Measurements from ENCODE around the gene C22orf15.
"Not testable (repeated sequence)": the region's sequence is repeated elsewhere in the genome, so short reads cannot be mapped to it uniquely, and the experiment has no call there.

C22orf15 gene, protein sequence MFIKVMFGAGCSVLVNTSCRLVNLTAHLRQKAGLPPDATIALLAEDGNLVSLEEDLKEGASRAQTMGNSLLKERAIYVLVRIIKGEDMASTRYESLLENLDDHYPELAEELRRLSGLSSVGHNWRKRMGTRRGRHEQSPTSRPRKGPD

DNA sequence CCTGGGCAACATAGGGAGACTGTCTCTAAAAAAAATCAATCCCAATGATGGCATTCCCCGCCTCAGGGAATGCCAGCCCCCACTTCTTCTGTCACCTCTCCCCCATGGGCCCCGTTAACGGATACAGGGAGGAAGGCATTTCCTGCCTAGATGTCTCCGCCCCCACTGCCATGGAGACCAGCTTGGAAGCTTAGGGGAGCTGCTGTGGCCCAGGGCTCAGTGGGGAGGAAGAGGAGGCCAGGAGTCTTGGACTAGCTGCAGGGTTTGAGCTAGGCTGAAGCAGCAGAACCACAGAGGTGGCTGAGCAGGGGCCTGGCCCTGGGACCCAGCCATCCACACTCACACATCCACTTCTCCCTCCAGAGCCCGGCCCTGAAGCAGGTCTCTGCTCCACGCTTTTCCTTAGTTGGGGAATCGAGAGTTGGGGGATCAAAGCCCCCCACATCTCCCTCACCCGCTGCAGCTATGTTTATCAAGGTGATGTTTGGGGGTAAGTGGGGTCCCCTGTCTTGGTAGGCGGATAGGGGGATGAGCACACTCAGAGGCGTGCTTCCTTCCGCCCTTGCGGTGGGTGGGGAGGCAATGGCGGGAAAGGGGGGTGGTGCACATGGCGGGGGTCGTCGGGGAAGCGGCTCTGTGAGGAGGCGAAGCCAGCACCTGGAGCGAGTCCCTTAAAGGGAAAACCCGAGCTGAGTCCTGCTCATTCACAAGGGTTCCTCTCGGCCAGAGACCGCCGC is at the start of gene C22orf15:
Gene C22orf15, plus strand, starts transcription at position 149 of the 737 bp plus-strand sequence. Its CDS starts 317 bp downstream, at position 466.
- no peak for DNase-seq

GRCh38 chr22:23713696-23714595 is 48.8 kb upstream of the C22orf15 start:
- DNase-seq: no peak

DNA sequence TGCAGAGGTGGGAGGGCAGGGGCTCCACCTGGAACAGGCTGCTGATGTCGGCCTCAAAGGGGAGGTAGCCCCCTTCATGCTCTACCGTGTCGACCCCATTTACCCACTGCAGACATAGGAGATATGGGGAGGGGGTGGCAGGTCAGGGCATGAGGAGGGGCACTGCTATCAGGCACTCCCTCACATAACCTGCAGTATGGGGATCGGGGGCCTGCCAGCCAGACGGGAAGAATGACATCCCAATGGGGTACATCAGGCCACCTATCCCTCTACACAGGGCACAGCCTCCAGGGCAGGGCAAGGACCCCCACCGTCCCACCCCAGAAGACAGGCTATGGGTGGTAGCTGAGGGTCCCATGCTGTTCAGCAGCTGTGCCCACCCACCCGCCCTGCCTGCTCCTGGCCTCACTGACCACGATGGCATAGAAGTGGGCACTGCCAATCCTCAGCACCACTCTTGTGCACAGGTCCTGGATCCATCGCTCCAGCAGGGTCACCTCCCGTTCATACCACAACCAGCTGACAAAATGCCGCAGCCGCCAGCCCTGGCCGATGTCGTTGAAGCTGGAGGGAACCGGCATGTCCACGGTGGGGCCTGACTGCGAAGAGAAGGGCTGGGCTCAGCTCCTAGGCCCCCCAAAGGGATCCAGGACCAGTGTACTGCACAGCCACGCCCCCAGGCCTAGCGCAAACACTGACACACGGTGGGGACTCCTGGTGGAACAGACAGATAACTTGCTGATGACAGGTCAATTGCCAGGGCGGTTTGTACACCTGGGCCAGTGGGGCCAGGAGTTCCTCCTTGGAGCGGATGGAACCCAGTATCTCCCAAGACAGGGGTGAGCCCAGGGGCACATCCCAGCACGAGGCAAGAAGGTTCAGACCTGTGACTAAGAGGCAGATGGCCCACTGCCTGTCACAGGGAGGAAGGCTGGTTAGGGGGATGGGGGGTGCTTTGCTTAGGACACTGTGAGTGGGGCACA is 47.9 kb upstream of the C22orf15 start:
- DNase-seq: no peak

GRCh38 chr22:23715806-23716375 is 46.9 kb upstream of the C22orf15 start:
- no peak for DNase-seq

DNA sequence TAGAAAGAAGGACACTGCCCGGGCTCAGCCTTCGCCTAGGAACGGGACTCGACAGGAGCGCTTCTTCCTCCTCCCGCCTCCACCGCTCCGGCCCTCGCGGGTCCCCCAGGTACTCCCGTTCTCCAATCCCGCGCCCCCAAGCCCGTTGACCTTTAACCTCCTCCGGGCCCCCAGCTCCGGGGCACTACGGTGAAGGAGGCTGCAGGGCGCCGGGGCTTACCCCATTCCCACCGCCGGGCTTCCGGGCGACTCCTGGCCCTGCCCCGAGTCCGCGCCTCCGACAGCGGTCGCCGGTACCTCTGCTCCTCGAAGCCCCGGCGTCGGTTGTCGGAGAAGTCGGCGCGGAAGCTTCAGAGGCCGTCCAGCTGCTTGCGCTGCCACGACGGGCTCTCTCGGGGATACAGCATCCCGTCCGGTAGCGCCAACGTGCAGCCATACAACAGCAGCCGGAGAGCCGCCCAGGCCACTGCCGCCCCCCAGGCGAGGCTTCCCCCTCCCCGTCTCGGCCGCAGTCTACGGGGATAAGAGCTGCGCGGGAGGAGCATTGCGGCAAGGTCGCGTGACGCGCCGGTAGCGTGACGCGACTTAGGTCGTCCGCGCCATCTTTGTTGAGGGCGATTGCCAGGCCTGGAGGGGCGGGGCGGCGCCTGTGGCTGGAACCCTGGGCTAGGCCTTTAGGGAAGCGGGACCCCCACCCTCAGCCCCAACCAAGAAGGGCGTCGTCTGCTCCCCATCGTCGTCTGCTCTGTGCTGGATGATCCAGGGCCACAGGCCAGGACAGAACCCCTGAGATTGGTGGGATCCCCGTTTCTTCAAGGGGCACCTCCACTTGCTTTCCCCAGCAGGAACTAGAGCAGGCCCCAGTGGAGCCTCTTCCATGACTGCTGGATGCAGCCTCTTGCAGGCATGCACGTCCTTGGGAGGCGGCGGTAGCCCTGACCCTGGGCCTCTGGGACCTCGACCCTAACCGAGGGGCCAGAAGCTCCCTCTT is 45.7 kb upstream of the C22orf15 start:
- peak; percentile 84 for DNase-seq

DNA sequence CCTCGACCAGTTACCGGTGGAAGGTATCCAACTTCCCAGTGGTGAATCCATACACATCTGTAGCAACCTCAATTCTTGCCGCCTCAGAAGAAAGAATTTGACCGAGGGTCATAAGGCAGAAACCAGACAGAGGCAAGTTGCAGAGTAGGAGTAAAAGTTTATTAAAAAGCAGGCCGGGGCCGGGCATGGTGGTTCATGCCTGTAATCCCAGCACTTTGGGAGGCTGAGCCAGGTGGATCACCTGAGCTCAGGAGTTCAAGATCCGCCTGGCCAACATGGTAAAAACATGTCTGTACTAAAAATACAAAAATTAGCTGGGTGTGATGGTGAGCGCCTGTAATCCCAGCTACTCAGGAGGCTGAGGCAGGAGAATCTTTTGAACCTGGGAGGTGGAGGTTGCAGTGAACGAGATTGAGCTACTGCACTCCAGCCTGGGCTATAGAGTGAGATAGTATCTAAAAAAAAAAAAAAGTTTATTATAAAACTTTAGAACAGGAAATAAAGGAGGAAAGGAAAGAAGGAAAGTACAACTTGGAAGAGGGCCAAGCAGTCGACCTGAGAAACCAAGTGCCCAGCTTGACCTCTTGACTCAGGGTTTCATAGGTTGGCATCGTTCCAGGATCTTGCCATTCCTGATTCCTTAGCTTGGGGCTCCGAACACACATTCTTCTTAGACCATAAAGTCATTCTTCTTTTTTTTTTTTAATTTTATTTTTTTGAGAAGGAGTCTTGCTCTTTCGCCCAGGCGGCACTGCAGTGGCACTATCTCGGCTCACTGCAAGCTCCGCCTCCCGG is 44.2 kb upstream of the C22orf15 start:
- no peak for DNase-seq

DNA sequence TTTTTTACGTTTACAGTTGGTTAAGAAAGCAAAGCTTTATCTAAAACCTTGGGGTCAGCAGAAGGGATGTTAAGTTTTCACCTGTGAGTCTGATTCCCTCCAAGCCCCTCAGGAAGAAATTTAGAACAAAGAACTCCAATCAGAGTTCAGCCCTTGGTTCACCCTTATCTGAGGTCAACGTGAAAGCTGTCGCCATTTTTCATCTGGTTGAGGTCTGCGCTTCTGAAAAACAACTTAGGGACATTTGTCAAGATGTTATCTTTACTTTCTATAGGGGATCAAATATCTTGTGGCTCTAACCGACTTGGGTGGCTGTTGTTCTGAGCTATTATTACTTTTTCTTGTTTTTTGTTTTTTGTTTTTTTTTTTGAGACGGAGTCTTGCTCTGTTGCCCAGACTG is 41.9 kb upstream of the C22orf15 start:
- no peak for DNase-seq

DNA sequence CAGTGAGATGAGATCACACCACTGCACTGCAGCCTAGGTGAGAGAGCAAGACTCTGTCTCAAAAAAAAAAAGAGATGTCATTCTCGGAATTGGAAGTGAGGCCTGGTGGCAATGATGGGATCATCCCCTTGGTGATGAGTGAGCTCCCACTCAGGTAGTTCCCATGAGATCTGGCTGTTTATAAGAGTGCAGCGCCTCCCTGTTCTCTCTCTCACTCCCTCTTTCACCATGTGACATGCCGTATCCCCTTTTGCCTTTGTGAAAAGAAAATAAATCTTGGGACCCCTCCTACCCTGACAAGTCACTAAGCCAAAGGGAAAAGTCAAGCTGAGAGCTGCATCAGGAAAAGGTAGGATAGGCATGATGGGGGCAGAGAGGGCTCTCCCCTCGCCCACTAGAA is 40.6 kb upstream of the C22orf15 start:
- no peak for DNase-seq

GRCh38 chr22:23722724-23723123 is 40.1 kb upstream of the C22orf15 start:
- no peak for DNase-seq

DNA sequence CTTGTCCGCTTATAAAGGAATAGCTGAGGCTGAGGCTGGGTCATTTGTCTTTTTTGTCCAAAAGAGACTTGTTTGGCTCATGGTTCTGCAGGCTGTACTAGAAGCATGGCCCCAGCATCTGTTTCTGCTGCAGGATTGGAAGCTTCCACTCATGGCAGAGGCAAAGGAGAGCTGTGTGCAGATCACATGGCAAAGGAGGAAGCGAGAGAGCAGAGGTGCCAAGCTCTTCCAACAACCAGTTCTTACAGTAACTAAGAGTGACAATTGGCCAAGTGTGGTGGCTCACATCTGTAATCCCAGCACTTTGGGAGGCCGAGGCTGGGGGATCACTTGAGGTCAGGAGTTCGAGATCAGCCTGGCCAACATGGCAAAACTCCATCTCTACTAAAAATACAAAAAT is 34.7 kb upstream of the C22orf15 start:
- not testable (repeated sequence) for DNase-seq

DNA sequence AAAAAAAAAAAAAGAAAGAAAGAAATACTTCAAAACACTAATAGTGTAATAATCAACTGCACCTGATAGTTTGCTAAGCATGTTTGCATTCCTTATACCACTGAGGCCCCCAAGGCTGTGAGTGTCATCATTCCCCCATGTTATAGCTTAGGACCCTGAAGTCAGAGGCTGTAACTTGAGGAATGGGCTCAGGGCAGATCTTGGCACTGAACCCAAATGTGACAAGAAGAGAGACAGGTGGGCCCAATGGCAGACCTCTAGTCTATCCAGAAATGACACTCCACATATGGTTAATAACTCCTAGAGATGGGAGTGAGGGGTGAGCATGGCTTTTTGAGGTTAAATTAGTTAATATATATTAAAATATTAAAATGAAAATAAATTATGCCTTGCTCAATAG is 25.1 kb upstream of the C22orf15 start:
- no peak for DNase-seq

GRCh38 chr22:23742505-23743264 is 20.1 kb upstream of the C22orf15 start:
- DNase-seq: no peak

DNA sequence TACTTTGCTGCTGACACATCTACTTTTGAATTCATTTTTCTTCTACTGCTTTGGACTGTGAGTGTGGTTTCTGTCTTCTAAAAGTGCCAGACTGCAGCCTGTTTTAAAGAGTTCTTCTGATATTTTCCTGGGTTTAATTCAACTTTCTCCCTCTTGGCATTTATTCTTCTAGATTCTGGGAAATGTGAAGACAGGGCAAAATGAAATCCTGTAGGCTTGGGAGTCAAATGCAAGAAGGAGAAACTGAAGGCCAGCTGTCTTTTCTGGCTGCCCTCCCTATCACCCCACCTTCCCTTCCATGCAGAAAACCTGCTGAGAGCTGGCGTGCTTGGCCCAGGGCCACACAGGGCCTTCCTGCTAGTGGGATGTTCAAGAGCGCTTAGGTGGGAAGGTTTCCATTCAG is 19.5 kb upstream of the C22orf15 start:
- DNase-seq: no peak

GRCh38 chr22:23744001-23744400 is 18.8 kb upstream of the C22orf15 start:
- no peak for DNase-seq

GRCh38 chr22:23744485-23744884 is 18.3 kb upstream of the C22orf15 start:
- DNase-seq: no peak

DNA sequence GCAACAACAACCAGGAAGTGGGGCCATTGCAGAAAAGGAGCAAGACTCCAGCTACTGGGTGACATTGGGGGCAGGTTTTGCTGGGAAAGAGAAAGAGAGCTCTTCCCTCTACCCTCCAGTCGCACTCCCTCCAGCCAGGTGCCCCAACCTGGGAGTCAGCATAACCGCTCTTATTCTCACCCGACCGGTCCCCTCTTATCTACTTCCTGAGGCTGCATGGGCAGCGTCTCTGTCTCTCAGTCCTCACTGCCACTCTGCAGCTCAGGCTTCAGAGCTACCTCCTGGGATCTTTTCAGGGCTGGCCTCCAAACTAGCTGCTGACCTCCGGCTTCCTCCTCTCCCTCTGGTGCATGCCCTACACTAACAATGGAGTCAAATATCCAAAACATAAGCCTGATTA is 17.0 kb upstream of the C22orf15 start:
- no peak for DNase-seq

DNA sequence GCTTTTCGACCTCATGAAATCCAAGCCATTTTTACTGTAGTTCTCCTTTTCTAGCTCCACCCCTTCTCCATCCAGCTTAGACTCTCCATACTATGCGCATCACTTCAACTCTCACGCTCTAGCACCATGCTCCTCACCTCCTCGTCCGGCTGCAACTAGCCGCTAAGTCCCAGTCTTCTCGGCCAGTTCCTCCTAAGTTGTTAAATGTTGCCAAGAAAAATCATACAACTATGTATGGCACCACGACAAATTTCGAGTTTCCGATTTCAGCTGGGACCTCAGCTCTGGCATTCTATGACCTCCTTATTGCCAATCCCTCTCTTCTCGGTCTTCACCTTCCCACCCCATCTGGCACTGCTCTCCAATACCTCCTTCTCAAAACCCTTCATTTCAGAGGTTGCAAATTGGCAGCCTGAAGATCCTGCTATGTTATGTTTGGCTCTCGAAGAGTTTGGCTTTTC is 12.9 kb upstream of the C22orf15 start:
- DNase-seq: no peak

- DNase-seq: no peak
Measured at GRCh38 chr22:23750367-23750713, 12.4 kb upstream of the C22orf15 start.
